GM12892 (cell line): ENCODE data around the gene PAX5.

ENCODE experiments used
- POLR2A ChIP-seq: IDR thresholded peaks from 2 replicates; pipeline ENCODE4 v1.6.1; 2011; ENCODE audit warnings: low read depth, low read length, control low read depth
- POLR2AphosphoS5 ChIP-seq: IDR thresholded peaks from 2 replicates; pipeline ENCODE4 v1.6.1; 2011; ENCODE audit warnings: low read depth, low read length, control low read depth

GRCh38 chr9:36836486-36836885, 197.6 kb downstream of the PAX5 start:
- no peak; the same call in 1 of the 2 replicates for TF ChIP-seq POLR2A
- TF ChIP-seq POLR2AphosphoS5 = no peak
